Measurements from ENCODE around the gene ROPN1B.
"Not testable (repeated sequence)": the region's sequence is repeated elsewhere in the genome, so short reads cannot be mapped to it uniquely, and the experiment has no call there.

ROPN1B gene

GRCh38 chr3:125933397-125934173 is 35.4 kb upstream of the ROPN1B start:
- H3K27ac ChIP-seq; H3K9me3 ChIP-seq; H3K4me3 ChIP-seq; DNase-seq; H3K36me3 ChIP-seq; H3K4me1 ChIP-seq; H3K27me3 ChIP-seq; intact Hi-C loops (cut with DNase I; ENCODE audit: low total_unique reads): not testable (repeated sequence)

DNA sequence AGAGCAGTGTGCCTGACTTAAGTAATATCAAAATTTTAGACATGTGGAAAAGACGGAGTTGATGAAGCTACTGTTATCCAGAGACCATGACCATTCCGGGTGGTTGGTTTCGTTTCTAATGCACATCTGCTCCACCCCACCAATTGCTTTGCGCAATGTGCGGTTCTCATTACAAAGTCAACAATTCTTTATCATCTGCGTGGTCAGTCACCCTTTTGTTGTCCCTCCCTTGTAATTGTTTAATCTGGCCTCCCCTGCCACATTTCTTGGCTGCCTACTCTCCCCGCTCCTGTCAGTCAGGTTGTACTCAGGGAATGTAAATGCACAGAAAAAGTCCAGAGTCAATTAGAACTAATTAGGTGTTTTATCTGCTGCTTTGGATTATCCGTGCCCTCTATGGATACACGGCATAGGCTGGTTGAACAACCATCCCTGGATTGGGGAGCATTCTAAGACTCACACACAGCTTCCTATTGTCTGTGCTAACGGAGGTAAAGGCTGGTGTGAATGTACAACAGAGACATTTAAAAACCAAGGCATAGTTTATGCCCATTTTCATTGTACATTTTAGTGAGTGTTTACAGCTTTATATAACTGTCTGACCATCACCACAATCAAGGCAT is 33.6 kb upstream of the ROPN1B start:
- H3K27me3 ChIP-seq; DNase-seq; H3K27ac ChIP-seq; H3K9me3 ChIP-seq; intact Hi-C loops (cut with DNase I; ENCODE audit: low total_unique reads); H3K36me3 ChIP-seq; H3K4me3 ChIP-seq; H3K4me1 ChIP-seq: not testable (repeated sequence)

GRCh38 chr3:125936210-125936815 is 32.7 kb upstream of the ROPN1B start:
- H3K4me1 ChIP-seq; DNase-seq; intact Hi-C loops (cut with DNase I; ENCODE audit: low total_unique reads); H3K9me3 ChIP-seq; H3K36me3 ChIP-seq; H3K27ac ChIP-seq; H3K4me3 ChIP-seq; H3K27me3 ChIP-seq: not testable (repeated sequence)
- TF ChIP-seq CTCF (IDR thresholded peaks at IDR 0.05): peak in 1 of 2 experiments; percentile 25

GRCh38 chr3:125936891-125937290 is 32.1 kb upstream of the ROPN1B start:
- H3K4me3 ChIP-seq; DNase-seq; H3K36me3 ChIP-seq; H3K9me3 ChIP-seq; H3K27me3 ChIP-seq; intact Hi-C loops (cut with DNase I; ENCODE audit: low total_unique reads); H3K4me1 ChIP-seq; H3K27ac ChIP-seq: not testable (repeated sequence)

- H3K36me3 ChIP-seq; intact Hi-C loops (cut with DNase I; ENCODE audit: low total_unique reads); H3K4me3 ChIP-seq; H3K27me3 ChIP-seq; H3K9me3 ChIP-seq; H3K27ac ChIP-seq; H3K4me1 ChIP-seq; DNase-seq: not testable (repeated sequence)
Measured at GRCh38 chr3:125947806-125948205, 21.2 kb upstream of the ROPN1B start.

- DNase-seq; intact Hi-C loops (cut with DNase I; ENCODE audit: low total_unique reads); H3K4me1 ChIP-seq; H3K4me3 ChIP-seq; H3K27ac ChIP-seq; H3K9me3 ChIP-seq; H3K27me3 ChIP-seq; H3K36me3 ChIP-seq: not testable (repeated sequence)
Measured at GRCh38 chr3:125948901-125949300, 20.1 kb upstream of the ROPN1B start.

- H3K9me3 ChIP-seq; H3K4me3 ChIP-seq; H3K27me3 ChIP-seq; H3K27ac ChIP-seq; H3K4me1 ChIP-seq; DNase-seq; intact Hi-C loops (cut with DNase I; ENCODE audit: low total_unique reads); H3K36me3 ChIP-seq: not testable (repeated sequence)
Measured at GRCh38 chr3:125951176-125951575, 17.8 kb upstream of the ROPN1B start.

DNA sequence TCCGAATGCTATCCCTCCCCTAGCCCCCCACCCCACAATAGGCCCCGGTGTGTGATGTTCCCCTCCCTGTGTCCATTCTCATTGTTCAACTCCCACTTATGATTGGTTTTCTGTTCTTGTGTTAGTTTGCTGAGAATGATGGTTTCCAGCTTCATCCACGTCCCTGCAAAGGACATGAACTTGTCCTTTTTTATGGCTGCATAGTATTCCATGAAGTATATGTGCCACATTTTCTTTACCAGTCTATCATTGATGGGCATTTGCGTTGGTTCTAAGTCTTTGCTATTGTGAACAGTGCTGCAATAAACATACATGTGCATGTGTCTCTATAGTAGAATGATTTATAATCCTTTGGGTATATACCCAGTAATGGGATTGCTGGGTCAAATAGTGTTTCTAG is 12.0 kb upstream of the ROPN1B start:
- intact Hi-C loops (cut with DNase I; ENCODE audit: low total_unique reads); H3K36me3 ChIP-seq; H3K4me3 ChIP-seq; H3K4me1 ChIP-seq; H3K9me3 ChIP-seq; H3K27ac ChIP-seq; DNase-seq: not testable (repeated sequence)
- peaks cover 0 to 50% of the 10 kb centered on the region in 2 donors for H3K27me3 ChIP-seq

GRCh38 chr3:125957674-125958510 is 11.1 kb upstream of the ROPN1B start:
- Histone ChIP-seq H3K36me3 (no peaks in the 10 kb centered on the region), H3K27me3 (peaks cover 0 to 50% of the 10 kb centered on the region in 2 donors), H3K4me1 (peaks cover 0 to 4% (median 0%) of the 10 kb centered on the region in 4 donors), H3K27ac (no peak overlapping the region), H3K9me3 (no peaks in the 10 kb centered on the region), H3K4me3 (no peak overlapping the region)
- intact Hi-C loops (cut with DNase I; ENCODE audit: low total_unique reads): no loop called here
- no peak for TF ChIP-seq CTCF (IDR thresholded peaks at IDR 0.05)
- DNase-seq: no peak

All from tibial artery (tissue), 4 donors.